HepG2 (cell line): ENCODE data around the gene C22orf39. TPM values are rescaled to one million over a fixed set of nuclear protein-coding genes. Genes with fewer than 3 reads are reported as not detected.

ENCODE experiments used
- ATF6 ChIP-seq: sonication (generic); formaldehyde crosslinking; conservative IDR thresholded peaks from 2 replicates; pipeline ENCODE4 v1.4.0; 2020; ENCODE audit warnings: missing genetic modification reagents
- FOSL1 ChIP-seq: sonication (generic); formaldehyde crosslinking; IDR thresholded peaks from 2 replicates; pipeline ENCODE4 v1.9.0; 2021; ENCODE audit warnings: missing genetic modification reagents, borderline replicate concordance
- GFI1 ChIP-seq: sonication (generic); formaldehyde crosslinking; IDR thresholded peaks from 2 replicates; pipeline ENCODE4 v1.5.0; 2020; ENCODE audit warnings: missing genetic modification reagents, mild to moderate bottlenecking, borderline replicate concordance
- NFATC3 ChIP-seq: sonication (generic); formaldehyde crosslinking; IDR thresholded peaks from 2 replicates; pipeline ENCODE4 v1.5.1; 2020; ENCODE audit warnings: mild to moderate bottlenecking, missing genetic modification reagents
- NFE2L1 ChIP-seq: sonication (generic); formaldehyde crosslinking; IDR thresholded peaks from 2 replicates; pipeline ENCODE4 v1.4.0; 2020; ENCODE audit warnings: missing genetic modification reagents, mild to moderate bottlenecking, borderline replicate concordance
- SAP130 ChIP-seq: IDR thresholded peaks from 2 replicates; pipeline ENCODE4 v1.6.1; 2016; ENCODE audit warnings: low read depth
- SETDB1 ChIP-seq: sonication (generic); formaldehyde crosslinking; IDR thresholded peaks from 2 replicates; pipeline ENCODE4 v1.5.1; 2020; ENCODE audit warnings: missing genetic modification reagents, mild to moderate bottlenecking, borderline replicate concordance
- SOX6 ChIP-seq, 2 experiments: fragments of 450-650 bp in 1 of 2; sonication (generic) in 1 of 2; formaldehyde crosslinking in 1 of 2; IDR thresholded peaks; 2 replicates each; pipeline versions ENCODE4 v1.4.0 to v1.6.1; 2017 to 2020; ENCODE audit warnings: antibody characterized with exemption in 1 of 2, mild to moderate bottlenecking in 1 of 2, missing genetic modification reagents in 1 of 2
- XRCC5 ChIP-seq: fragments of 200-400 bp; formaldehyde crosslinking; optimal IDR thresholded peaks from 2 replicates; pipeline ENCODE3; 2017; ENCODE audit warnings: mild to moderate bottlenecking, low read length
- ZFP36L2 ChIP-seq: sonication (generic); formaldehyde crosslinking; IDR thresholded peaks from 2 replicates; pipeline ENCODE4 v1.4.0; 2020; ENCODE audit warnings: missing genetic modification reagents
- ZNF101 ChIP-seq: sonication (generic); formaldehyde crosslinking; IDR thresholded peaks from 2 replicates; pipeline ENCODE4 v1.4.0; 2020; ENCODE audit warnings: mild to moderate bottlenecking, low read depth, missing genetic modification reagents, borderline replicate concordance
- ZNF343 ChIP-seq: sonication (generic); formaldehyde crosslinking; IDR thresholded peaks from 2 replicates; pipeline ENCODE4 v1.4.0; 2020; ENCODE audit warnings: mild to moderate bottlenecking, missing genetic modification reagents
- ZNF383 ChIP-seq: sonication (generic); formaldehyde crosslinking; IDR thresholded peaks from 2 replicates; pipeline ENCODE4 v1.4.0; 2020; ENCODE audit warnings: missing genetic modification reagents, mild to moderate bottlenecking, borderline replicate concordance
- ZNF431 ChIP-seq: sonication (generic); formaldehyde crosslinking; IDR thresholded peaks from 2 replicates; pipeline ENCODE4 v1.9.0; 2022; ENCODE audit warnings: missing genetic modification reagents, low read depth, mild to moderate bottlenecking, borderline replicate concordance
- ZNF546 ChIP-seq: sonication (generic); formaldehyde crosslinking; conservative IDR thresholded peaks from 2 replicates; pipeline ENCODE4 v1.8.1; 2023; ENCODE audit warnings: mild to moderate bottlenecking, missing genetic modification reagents
- ZNF709 ChIP-seq: sonication (generic); formaldehyde crosslinking; IDR thresholded peaks from 2 replicates; pipeline ENCODE4 v1.5.0; 2020; ENCODE audit warnings: mild to moderate bottlenecking, missing genetic modification reagents
- ZSCAN31 ChIP-seq: sonication (generic); formaldehyde crosslinking; IDR thresholded peaks from 2 replicates; pipeline ENCODE4 v1.5.0; 2020; ENCODE audit warnings: low read depth, mild to moderate bottlenecking, missing genetic modification reagents
- polyA plus RNA-seq, 8 experiments: library from polyadenylated mRNA; depleted of rRNA in 3 of 8; stranded (reverse) in 7 of 8; unstranded in 1 of 8; fragments of >200 nt; fragmentation: Illumina TruSeq in 4 of 8; extraction: Trizol in 4 of 8; gene quantifications; 2 replicates each; pipeline versions ENCODE4 v1.2.1 to v1.2.3, GENCODE V29; 2011 to 2016; ENCODE audit warnings: low read depth in 4 of 8, missing spikeins in 1 of 8, mixed read lengths in 1 of 8; ENCODE audit not compliant: insufficient read depth in 1 of 8
- total RNA-seq, 5 experiments: library from RNA; depleted of rRNA; stranded (reverse); fragments of >200 nt; fragmentation: Illumina TruSeq; extraction: Trizol; gene quantifications; 2 replicates each; pipeline ENCODE4 v1.2.3, GENCODE V29; 2016; ENCODE audit warnings: low read depth in 1 of 5
- TF ChIP-seq, protein P1 (sequence below): sonication (generic); formaldehyde crosslinking; IDR thresholded peaks from 2 replicates; pipeline ENCODE4 v1.4.0; 2020; ENCODE audit warnings: mild to moderate bottlenecking, missing genetic modification reagents
- TF ChIP-seq, protein P2 (sequence below): sonication (generic); formaldehyde crosslinking; IDR thresholded peaks from 2 replicates; pipeline ENCODE4 v1.4.0; 2020; ENCODE audit warnings: missing genetic modification reagents, borderline replicate concordance
- TF ChIP-seq, protein P3 (sequence below): sonication (generic); formaldehyde crosslinking; conservative IDR thresholded peaks from 2 replicates; pipeline ENCODE4 v1.8.0; 2022; ENCODE audit warnings: low read depth, missing genetic modification reagents

The C22orf39 gene
- total and polyA plus RNA-seq, 2 of the 13 experiments (the other 11 are each of a cell fraction or from before 2014, with no cell fraction given): 23.4 to 26.4 TPM

GRCh38 chr22:19479355-19480172, 32.1 kb upstream of the C22orf39 start, which contains the start of gene CDC45 (continued):
- no peak for TF ChIP-seq NFE2L1 (CRISPR knock-in tag)
- TF ChIP-seq, protein P1, sequence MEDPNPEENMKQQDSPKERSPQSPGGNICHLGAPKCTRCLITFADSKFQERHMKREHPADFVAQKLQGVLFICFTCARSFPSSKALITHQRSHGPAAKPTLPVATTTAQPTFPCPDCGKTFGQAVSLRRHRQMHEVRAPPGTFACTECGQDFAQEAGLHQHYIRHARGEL: no peak
- TF ChIP-seq, protein P2, sequence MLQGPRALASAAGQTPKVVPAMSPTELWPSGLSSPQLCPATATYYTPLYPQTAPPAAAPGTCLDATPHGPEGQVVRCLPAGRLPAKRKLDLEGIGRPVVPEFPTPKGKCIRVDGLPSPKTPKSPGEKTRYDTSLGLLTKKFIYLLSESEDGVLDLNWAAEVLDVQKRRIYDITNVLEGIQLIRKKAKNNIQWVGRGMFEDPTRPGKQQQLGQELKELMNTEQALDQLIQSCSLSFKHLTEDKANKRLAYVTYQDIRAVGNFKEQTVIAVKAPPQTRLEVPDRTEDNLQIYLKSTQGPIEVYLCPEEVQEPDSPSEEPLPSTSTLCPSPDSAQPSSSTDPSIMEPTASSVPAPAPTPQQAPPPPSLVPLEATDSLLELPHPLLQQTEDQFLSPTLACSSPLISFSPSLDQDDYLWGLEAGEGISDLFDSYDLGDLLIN (CRISPR knock-in tag): no peak
- TF ChIP-seq ZNF383 (CRISPR knock-in tag): no peak
- TF ChIP-seq NFATC3: no peak; the same call in 1 of the 2 replicates
- TF ChIP-seq ZNF709 (CRISPR knock-in tag): no peak
- TF ChIP-seq XRCC5: no peak
- no peak for TF ChIP-seq ZNF431 (CRISPR knock-in tag)
- TF ChIP-seq FOSL1 (CRISPR knock-in tag): no peak
- no peak for TF ChIP-seq ATF6 (CRISPR knock-in tag)
- TF ChIP-seq ZSCAN31 (CRISPR knock-in tag): peak; percentile 58
- TF ChIP-seq ZNF101 (CRISPR knock-in tag): no peak
- TF ChIP-seq, protein P3, sequence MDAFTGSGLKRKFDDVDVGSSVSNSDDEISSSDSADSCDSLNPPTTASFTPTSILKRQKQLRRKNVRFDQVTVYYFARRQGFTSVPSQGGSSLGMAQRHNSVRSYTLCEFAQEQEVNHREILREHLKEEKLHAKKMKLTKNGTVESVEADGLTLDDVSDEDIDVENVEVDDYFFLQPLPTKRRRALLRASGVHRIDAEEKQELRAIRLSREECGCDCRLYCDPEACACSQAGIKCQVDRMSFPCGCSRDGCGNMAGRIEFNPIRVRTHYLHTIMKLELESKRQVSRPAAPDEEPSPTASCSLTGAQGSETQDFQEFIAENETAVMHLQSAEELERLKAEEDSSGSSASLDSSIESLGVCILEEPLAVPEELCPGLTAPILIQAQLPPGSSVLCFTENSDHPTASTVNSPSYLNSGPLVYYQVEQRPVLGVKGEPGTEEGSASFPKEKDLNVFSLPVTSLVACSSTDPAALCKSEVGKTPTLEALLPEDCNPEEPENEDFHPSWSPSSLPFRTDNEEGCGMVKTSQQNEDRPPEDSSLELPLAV (CRISPR knock-in tag): no peak
- TF ChIP-seq SAP130 (CRISPR knock-in tag): peak; percentile 99
- no peak for TF ChIP-seq SETDB1
- TF ChIP-seq SOX6 (IDR thresholded peaks at IDR 0.05): no peak
- peak; percentile 48 for TF ChIP-seq SOX6 (CRISPR knock-in tag; IDR thresholded peaks at IDR 0.05)
- no peak for TF ChIP-seq ZNF546
- TF ChIP-seq ZFP36L2 (CRISPR knock-in tag): no peak
- no peak for TF ChIP-seq ZNF343 (CRISPR knock-in tag)
- no peak for TF ChIP-seq GFI1
